Colonic mucosa (tissue), 4 donors: ENCODE data around the gene TTC28. TPM values are rescaled to one million over a fixed set of nuclear protein-coding genes. Genes with fewer than 3 reads are reported as not detected.

Experiments used
- DNase-seq: peaks from one replicate; pipeline ENCODE4 v3.0.0-alpha.2; 2020
- H3K27ac ChIP-seq: fragments of 200-600 bp; one replicate; pipeline ENCODE4 v1.8.0; 2021
- H3K27me3 ChIP-seq: fragments of 200-600 bp; one replicate; pipeline ENCODE4 v1.8.0; 2021
- H3K36me3 ChIP-seq: fragments of 200-600 bp; one replicate; pipeline ENCODE4 v1.8.0; 2021
- H3K4me1 ChIP-seq: fragments of 200-600 bp; one replicate; pipeline ENCODE4 v1.8.0; 2021; ENCODE audit warnings: mild to moderate bottlenecking
- H3K4me3 ChIP-seq: fragments of 200-600 bp; one replicate; pipeline ENCODE4 v1.8.0; 2021
- H3K9ac ChIP-seq, 2 donors: one replicate each; pipeline ENCODE4 v1.7.0; 2013; ENCODE audit warnings: control low read depth in 2 of 2, low read depth in 2 of 2, low read length in 2 of 2
- H3K9me3 ChIP-seq: fragments of 200-600 bp; one replicate; pipeline ENCODE4 v1.8.0; 2021
- CTCF ChIP-seq: fragments of 200-600 bp; IDR thresholded peaks from one replicate; pipeline ENCODE4 v1.8.0; 2022; ENCODE audit warnings: antibody characterized with exemption, mild to moderate bottlenecking
- intact Hi-C: fragments of 100-400 bp; cut with DNase I; formaldehyde crosslinking; loops from one replicate; pipeline ENCODE4 v1.14.1; 2022
- total RNA-seq, 2 donors: library from RNA; stranded (reverse); fragmentation: NEBNext Ultra II Directional in 1 of 2; extraction: Animal tissue kit (Norgen Biotek cat#: 25700) in 1 of 2; gene quantifications; one replicate each; pipeline ENCODE4 v1.2.1, GENCODE V29; 2021
- donor health status: healthy.
- donor health status: DM: no; HTN: no; CAD: no.
- donor health status: DM: no; HTN: no; CAD: no.

The TTC28 gene
- total RNA-seq, 2 donors from 2014 or later = 6.6 to 9.2 TPM

- DNase-seq = no peak
- intact Hi-C loops = no loop called here
- Histone ChIP-seq H3K9ac (no peak overlapping the region), H3K4me3 (no peak overlapping the region), H3K36me3 (no peaks in the 10 kb centered on the region), H3K27me3 (no peaks in the 10 kb centered on the region), H3K9me3 (no peaks in the 10 kb centered on the region), H3K4me1 (no peaks in the 10 kb centered on the region), H3K27ac (no peak overlapping the region)
- TF ChIP-seq CTCF = no peak
These were observed 621.6 kb downstream of the TTC28 start for GRCh38 chr22:28058036-28058435.

- no peak overlapping the region for H3K4me3 ChIP-seq
- no peaks in the 10 kb centered on the region for H3K9me3 ChIP-seq
- intact Hi-C loops = no loop called here
- H3K4me1 ChIP-seq = no peaks in the 10 kb centered on the region
- H3K9ac ChIP-seq = no peak overlapping the region
- TF ChIP-seq CTCF = no peak
- no peak for DNase-seq
- H3K27ac ChIP-seq = no peak overlapping the region
- H3K27me3 ChIP-seq = no peaks in the 10 kb centered on the region
- H3K36me3 ChIP-seq = no peaks in the 10 kb centered on the region
These were observed 624.8 kb downstream of the TTC28 start for GRCh38 chr22:28054819-28055208.

- TF ChIP-seq CTCF = no peak
- H3K27ac ChIP-seq = no peak overlapping the region
- H3K36me3 ChIP-seq = no peaks in the 10 kb centered on the region
- no peak overlapping the region for H3K4me3 ChIP-seq
- intact Hi-C loops = no loop called here
- DNase-seq = no peak
- no peak overlapping the region for H3K9ac ChIP-seq
- no peaks in the 10 kb centered on the region for H3K27me3 ChIP-seq
- H3K9me3 ChIP-seq = no peaks in the 10 kb centered on the region
- H3K4me1 ChIP-seq = no peaks in the 10 kb centered on the region
These were observed 625.5 kb downstream of the TTC28 start for GRCh38 chr22:28053896-28054818.

- no peaks in the 10 kb centered on the region for H3K27me3 ChIP-seq
- H3K9me3 ChIP-seq = no peaks in the 10 kb centered on the region
- no peaks in the 10 kb centered on the region for H3K36me3 ChIP-seq
- TF ChIP-seq CTCF = no peak
- no peak for DNase-seq
- intact Hi-C loops = no loop called here
- H3K4me1 ChIP-seq = no peaks in the 10 kb centered on the region
- no peak overlapping the region for H3K4me3 ChIP-seq
- no peak overlapping the region for H3K27ac ChIP-seq
- H3K9ac ChIP-seq = no peak overlapping the region
These were observed 626.8 kb downstream of the TTC28 start for GRCh38 chr22:28052825-28053269.

GRCh38 chr22:28051787-28052356 is 627.8 kb downstream of the TTC28 start:
- no peaks in the 10 kb centered on the region for H3K36me3 ChIP-seq
- DNase-seq = peak; percentile 58
- H3K27me3 ChIP-seq = no peaks in the 10 kb centered on the region
- no peak overlapping the region for H3K9ac ChIP-seq
- H3K4me3 ChIP-seq = no peak overlapping the region
- H3K27ac ChIP-seq = no peak overlapping the region
- H3K4me1 ChIP-seq = no peaks in the 10 kb centered on the region
- H3K9me3 ChIP-seq = no peaks in the 10 kb centered on the region
- intact Hi-C loops = loop anchor here (2.0 kb wide), 1 partner anchor 543 kb away; no protein-coding TSS in a partner anchor
- TF ChIP-seq CTCF = peak; percentile 64
